ENCODE data around the gene MROH2B.

The MROH2B gene

DNA sequence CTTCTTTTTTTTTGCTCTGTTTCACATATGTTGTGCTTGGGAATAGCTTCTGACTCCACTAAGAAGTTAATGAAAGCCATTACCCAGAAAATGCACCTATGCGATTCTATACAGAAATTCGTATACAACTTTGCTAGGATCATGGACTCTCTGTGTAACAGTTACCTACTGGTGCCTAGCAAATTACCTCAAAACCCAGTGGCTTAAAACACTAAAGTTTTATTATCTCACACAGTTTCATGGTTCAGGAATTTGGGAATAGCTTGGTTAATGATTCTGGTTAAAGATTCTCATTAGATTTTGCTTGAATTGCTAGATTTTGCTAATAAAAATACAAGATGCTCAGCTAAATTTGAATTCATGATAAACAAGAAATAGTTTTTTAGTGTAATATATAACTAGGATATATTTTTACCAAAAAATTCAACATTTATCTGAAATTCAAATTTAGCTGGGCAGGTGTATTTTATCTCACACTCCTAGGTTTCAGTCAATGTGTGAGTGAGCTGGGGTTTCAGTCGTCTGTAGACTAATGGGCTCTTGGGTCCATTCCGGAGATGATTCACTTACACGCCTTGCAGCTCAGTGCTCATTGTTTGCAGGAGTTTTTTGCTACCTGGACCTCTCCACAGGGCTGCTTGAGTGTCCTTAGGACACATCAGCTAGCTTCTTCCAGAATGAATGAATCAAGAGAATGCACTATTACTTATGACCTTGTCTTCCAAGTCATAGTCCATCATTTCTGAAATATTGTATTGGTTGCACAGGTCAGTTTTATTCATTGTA lies 75.1 kb downstream of the MROH2B start:
- Histone ChIP-seq H3K4me3 (replicated peaks; ENCODE audit: insufficient read depth, low read length) (no peak overlapping the region), H3K27me3 (ENCODE audit: insufficient read depth, poor library complexity, severe bottlenecking) (peaks cover 2% of the 10 kb centered on the region), H3K27ac (replicated peaks) (no peak overlapping the region)
- TF ChIP-seq GABPA (IDR thresholded peaks at IDR 0.05; ENCODE audit: low read depth) = no peak
- TF ChIP-seq, protein P1, sequence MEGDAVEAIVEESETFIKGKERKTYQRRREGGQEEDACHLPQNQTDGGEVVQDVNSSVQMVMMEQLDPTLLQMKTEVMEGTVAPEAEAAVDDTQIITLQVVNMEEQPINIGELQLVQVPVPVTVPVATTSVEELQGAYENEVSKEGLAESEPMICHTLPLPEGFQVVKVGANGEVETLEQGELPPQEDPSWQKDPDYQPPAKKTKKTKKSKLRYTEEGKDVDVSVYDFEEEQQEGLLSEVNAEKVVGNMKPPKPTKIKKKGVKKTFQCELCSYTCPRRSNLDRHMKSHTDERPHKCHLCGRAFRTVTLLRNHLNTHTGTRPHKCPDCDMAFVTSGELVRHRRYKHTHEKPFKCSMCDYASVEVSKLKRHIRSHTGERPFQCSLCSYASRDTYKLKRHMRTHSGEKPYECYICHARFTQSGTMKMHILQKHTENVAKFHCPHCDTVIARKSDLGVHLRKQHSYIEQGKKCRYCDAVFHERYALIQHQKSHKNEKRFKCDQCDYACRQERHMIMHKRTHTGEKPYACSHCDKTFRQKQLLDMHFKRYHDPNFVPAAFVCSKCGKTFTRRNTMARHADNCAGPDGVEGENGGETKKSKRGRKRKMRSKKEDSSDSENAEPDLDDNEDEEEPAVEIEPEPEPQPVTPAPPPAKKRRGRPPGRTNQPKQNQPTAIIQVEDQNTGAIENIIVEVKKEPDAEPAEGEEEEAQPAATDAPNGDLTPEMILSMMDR (IDR thresholded peaks at IDR 0.05; ENCODE audit: insufficient read depth, low read length) = no peak
- TF ChIP-seq SPI1 (IDR thresholded peaks at IDR 0.05; ENCODE audit: borderline replicate concordance, low read depth) = no peak
- TF ChIP-seq POLR2AphosphoS5 (IDR thresholded peaks at IDR 0.05; ENCODE audit: low read depth) = no peak
- TF ChIP-seq, protein P2, sequence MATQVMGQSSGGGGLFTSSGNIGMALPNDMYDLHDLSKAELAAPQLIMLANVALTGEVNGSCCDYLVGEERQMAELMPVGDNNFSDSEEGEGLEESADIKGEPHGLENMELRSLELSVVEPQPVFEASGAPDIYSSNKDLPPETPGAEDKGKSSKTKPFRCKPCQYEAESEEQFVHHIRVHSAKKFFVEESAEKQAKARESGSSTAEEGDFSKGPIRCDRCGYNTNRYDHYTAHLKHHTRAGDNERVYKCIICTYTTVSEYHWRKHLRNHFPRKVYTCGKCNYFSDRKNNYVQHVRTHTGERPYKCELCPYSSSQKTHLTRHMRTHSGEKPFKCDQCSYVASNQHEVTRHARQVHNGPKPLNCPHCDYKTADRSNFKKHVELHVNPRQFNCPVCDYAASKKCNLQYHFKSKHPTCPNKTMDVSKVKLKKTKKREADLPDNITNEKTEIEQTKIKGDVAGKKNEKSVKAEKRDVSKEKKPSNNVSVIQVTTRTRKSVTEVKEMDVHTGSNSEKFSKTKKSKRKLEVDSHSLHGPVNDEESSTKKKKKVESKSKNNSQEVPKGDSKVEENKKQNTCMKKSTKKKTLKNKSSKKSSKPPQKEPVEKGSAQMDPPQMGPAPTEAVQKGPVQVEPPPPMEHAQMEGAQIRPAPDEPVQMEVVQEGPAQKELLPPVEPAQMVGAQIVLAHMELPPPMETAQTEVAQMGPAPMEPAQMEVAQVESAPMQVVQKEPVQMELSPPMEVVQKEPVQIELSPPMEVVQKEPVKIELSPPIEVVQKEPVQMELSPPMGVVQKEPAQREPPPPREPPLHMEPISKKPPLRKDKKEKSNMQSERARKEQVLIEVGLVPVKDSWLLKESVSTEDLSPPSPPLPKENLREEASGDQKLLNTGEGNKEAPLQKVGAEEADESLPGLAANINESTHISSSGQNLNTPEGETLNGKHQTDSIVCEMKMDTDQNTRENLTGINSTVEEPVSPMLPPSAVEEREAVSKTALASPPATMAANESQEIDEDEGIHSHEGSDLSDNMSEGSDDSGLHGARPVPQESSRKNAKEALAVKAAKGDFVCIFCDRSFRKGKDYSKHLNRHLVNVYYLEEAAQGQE (IDR thresholded peaks at IDR 0.05; ENCODE audit: insufficient replicate concordance, low read depth) = no peak
- DNase-seq (ENCODE audit: low read depth in 1 of 2, low spot score in 1 of 2) = no peak

DNA sequence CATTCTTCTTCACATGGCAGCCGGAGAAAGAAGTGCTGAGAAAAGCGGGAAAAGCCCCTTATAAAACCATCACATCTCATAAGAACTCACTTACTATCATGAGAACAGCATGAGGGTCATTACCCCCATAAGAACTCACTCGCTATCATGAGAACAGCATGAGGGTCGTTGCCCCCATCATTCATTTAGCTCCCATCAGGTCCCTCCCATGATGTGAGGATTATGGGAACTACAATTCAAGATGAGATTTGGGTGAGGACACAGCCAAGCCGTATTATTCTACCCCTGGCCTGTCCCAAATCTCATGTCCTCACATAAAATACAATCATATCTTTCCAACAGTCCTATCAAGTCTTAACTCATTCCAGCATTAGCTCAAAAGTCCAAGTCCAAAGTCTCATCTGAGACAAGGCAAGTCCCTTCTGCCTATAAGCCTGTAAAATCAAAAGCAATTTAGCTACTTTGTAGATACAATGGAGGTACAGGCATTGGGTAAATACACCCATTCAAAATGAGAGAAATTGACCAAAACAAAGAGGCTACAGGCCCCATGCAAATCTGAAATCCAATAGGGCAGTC lies 79.1 kb downstream of the MROH2B start:
- H3K27ac ChIP-seq (replicated peaks) = no peak overlapping the region
- H3K4me3 ChIP-seq (replicated peaks; ENCODE audit: insufficient read depth, low read length) = no peak overlapping the region
- peaks cover 2% of the 10 kb centered on the region for H3K27me3 ChIP-seq (ENCODE audit: insufficient read depth, poor library complexity, severe bottlenecking)
- TF ChIP-seq GABPA (IDR thresholded peaks at IDR 0.05; ENCODE audit: low read depth) (no peak), SPI1 (IDR thresholded peaks at IDR 0.05; ENCODE audit: borderline replicate concordance, low read depth) (no peak), POLR2AphosphoS5 (IDR thresholded peaks at IDR 0.05; ENCODE audit: low read depth) (no peak)
- TF ChIP-seq, protein P2 (IDR thresholded peaks at IDR 0.05; ENCODE audit: insufficient replicate concordance, low read depth) = no peak
- TF ChIP-seq, protein P1 (IDR thresholded peaks at IDR 0.05; ENCODE audit: insufficient read depth, low read length) = no peak
- no peak for DNase-seq (ENCODE audit: low read depth in 1 of 2, low spot score in 1 of 2)

DNA sequence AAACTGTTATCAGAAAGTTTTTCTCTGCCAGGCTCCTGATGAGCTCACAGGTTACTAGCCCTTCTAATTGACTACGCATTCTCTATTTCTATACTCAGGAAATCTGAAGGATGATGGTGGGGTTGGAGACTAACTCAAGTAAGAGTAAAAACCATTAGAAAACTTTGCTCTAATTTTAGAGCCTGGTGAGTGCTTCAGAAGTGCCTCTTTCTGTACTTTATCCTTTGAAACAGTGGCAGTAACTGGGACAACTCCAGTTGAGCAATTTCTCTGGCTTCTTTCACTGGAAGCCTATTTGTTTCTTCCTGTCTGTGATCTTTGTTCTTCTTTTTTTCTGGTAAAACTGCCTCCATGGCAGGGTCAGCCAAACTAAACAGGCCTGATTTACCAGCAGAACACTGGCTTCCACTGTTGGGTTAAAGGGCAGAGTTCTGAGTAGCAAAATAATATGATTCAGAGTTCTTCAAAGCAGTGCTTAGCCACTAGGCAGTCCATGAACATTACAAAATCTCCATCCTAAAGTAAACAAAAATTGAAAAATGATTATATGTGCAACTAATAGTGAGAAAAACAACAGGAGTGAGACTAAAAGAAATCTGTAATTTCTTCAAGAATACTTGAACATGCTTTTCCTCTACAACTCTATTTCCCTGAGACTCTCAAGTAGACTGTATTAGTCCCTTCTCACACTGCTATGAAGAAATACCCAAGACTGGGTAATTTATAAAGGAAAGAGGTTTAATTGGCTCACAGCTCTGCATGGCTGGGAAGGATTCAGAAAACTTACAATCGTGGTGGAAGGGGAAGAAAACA lies 79.8 kb downstream of the MROH2B start:
- no peak for DNase-seq (ENCODE audit: low read depth in 1 of 2, low spot score in 1 of 2)
- Histone ChIP-seq H3K27me3 (ENCODE audit: insufficient read depth, poor library complexity, severe bottlenecking) (peaks cover 2% of the 10 kb centered on the region), H3K4me3 (replicated peaks; ENCODE audit: insufficient read depth, low read length) (no peak overlapping the region), H3K27ac (replicated peaks) (no peak overlapping the region)
- TF ChIP-seq, protein P2 (IDR thresholded peaks at IDR 0.05; ENCODE audit: insufficient replicate concordance, low read depth) = no peak
- TF ChIP-seq SPI1 (IDR thresholded peaks at IDR 0.05; ENCODE audit: borderline replicate concordance, low read depth) (no peak), GABPA (IDR thresholded peaks at IDR 0.05; ENCODE audit: low read depth) (no peak), POLR2AphosphoS5 (IDR thresholded peaks at IDR 0.05; ENCODE audit: low read depth) (no peak)
- TF ChIP-seq, protein P1 (IDR thresholded peaks at IDR 0.05; ENCODE audit: insufficient read depth, low read length) = no peak
